HepG2 (cell line): ENCODE results near the gene PHB1. TPM values are rescaled to one million over a fixed set of nuclear protein-coding genes. Genes with fewer than 3 reads are reported as not detected.

Source experiments
- ATAD3A ChIP-seq: sonication (generic); formaldehyde crosslinking; IDR thresholded peaks from 2 replicates; pipeline ENCODE4 v1.4.0; 2020; ENCODE audit warnings: missing genetic modification reagents
- DNMT3B ChIP-seq: conservative IDR thresholded peaks from 2 replicates; pipeline ENCODE4 v1.6.1; 2016; ENCODE audit warnings: missing biosample characterization, control low read depth
- DPF2 ChIP-seq: sonication (generic); formaldehyde crosslinking; IDR thresholded peaks from 2 replicates; pipeline ENCODE4 v1.4.0; 2020; ENCODE audit warnings: mild to moderate bottlenecking, low read depth, missing genetic modification reagents, borderline replicate concordance
- IRX3 ChIP-seq: sonication (generic); formaldehyde crosslinking; IDR thresholded peaks from 2 replicates; pipeline ENCODE4 v1.8.1; 2023; ENCODE audit warnings: mild to moderate bottlenecking, low read depth, missing genetic modification reagents, borderline replicate concordance
- JUN ChIP-seq: sonication (generic); formaldehyde crosslinking; IDR thresholded peaks from 2 replicates; pipeline ENCODE4 v1.4.0; 2020; ENCODE audit warnings: mild to moderate bottlenecking, missing genetic modification reagents
- KAT7 ChIP-seq: IDR thresholded peaks from 2 replicates; pipeline ENCODE4 v1.6.1; 2018; ENCODE audit warnings: borderline replicate concordance, missing compliant biosample characterization
- KMT2B ChIP-seq: IDR thresholded peaks from 2 replicates; pipeline ENCODE4 v1.6.1; 2016; ENCODE audit warnings: missing genetic modification reagents, missing compliant biosample characterization
- LCORL ChIP-seq, 2 experiments: fragments of 450-650 bp in 1 of 2; sonication (generic) in 1 of 2; formaldehyde crosslinking in 1 of 2; IDR thresholded peaks; 2 replicates each; pipeline versions ENCODE4 v1.5.0 to v1.6.1; 2017 to 2020; ENCODE audit warnings: antibody characterized with exemption in 1 of 2, missing genetic modification reagents in 1 of 2
- MAF1 ChIP-seq: sonication (generic); formaldehyde crosslinking; IDR thresholded peaks from 2 replicates; pipeline ENCODE4 v1.5.0; 2020; ENCODE audit warnings: missing genetic modification reagents, borderline replicate concordance
- RELA ChIP-seq: sonication (generic); formaldehyde crosslinking; IDR thresholded peaks from 2 replicates; pipeline ENCODE4 v1.4.0; 2020; ENCODE audit warnings: missing genetic modification reagents
- SRSF1 ChIP-seq: fragments of 200-400 bp; formaldehyde crosslinking; optimal IDR thresholded peaks from 2 replicates; pipeline ENCODE3; 2017; ENCODE audit warnings: mild to moderate bottlenecking, low read depth, low read length, moderate library complexity
- TARDBP ChIP-seq: sonication (generic); formaldehyde crosslinking; IDR thresholded peaks from 2 replicates; pipeline ENCODE4 v1.8.0; 2022; ENCODE audit warnings: mild to moderate bottlenecking, missing genetic modification reagents
- ZNF143 ChIP-seq: sonication (generic); formaldehyde crosslinking; IDR thresholded peaks from 2 replicates; pipeline ENCODE4 v1.4.0; 2020; ENCODE audit warnings: missing genetic modification reagents
- ZNF20 ChIP-seq: sonication (generic); formaldehyde crosslinking; IDR thresholded peaks from 2 replicates; pipeline ENCODE4 v1.4.0; 2020; ENCODE audit warnings: mild to moderate bottlenecking, moderate library complexity, missing genetic modification reagents
- ZNF333 ChIP-seq: sonication (generic); formaldehyde crosslinking; IDR thresholded peaks from 2 replicates; pipeline ENCODE4 v1.4.0; 2020; ENCODE audit warnings: mild to moderate bottlenecking, missing genetic modification reagents, borderline replicate concordance
- ZNF337 ChIP-seq: sonication (generic); formaldehyde crosslinking; IDR thresholded peaks from 2 replicates; pipeline ENCODE4 v1.5.1; 2020; ENCODE audit warnings: missing genetic modification reagents, low read depth, mild to moderate bottlenecking, borderline replicate concordance
- ZNF556 ChIP-seq: sonication (generic); formaldehyde crosslinking; IDR thresholded peaks from 2 replicates; pipeline ENCODE4 v1.4.0; 2020; ENCODE audit warnings: mild to moderate bottlenecking, missing genetic modification reagents, borderline replicate concordance
- polyA plus RNA-seq, 8 experiments: library from polyadenylated mRNA; depleted of rRNA in 3 of 8; stranded (reverse) in 7 of 8; unstranded in 1 of 8; fragments of >200 nt; fragmentation: Illumina TruSeq in 4 of 8; extraction: Trizol in 4 of 8; gene quantifications; 2 replicates each; pipeline versions ENCODE4 v1.2.1 to v1.2.3, GENCODE V29; 2011 to 2016; ENCODE audit warnings: low read depth in 4 of 8, missing spikeins in 1 of 8, mixed read lengths in 1 of 8; ENCODE audit not compliant: insufficient read depth in 1 of 8
- total RNA-seq, 5 experiments: library from RNA; depleted of rRNA; stranded (reverse); fragments of >200 nt; fragmentation: Illumina TruSeq; extraction: Trizol; gene quantifications; 2 replicates each; pipeline ENCODE4 v1.2.3, GENCODE V29; 2016; ENCODE audit warnings: low read depth in 1 of 5
- TF ChIP-seq, protein P1 (sequence below): IDR thresholded peaks from 2 replicates; pipeline ENCODE4 v1.6.1; 2012; ENCODE audit warnings: low read depth, low read length, improper control_type of control experiment
- TF ChIP-seq, protein P2 (sequence below): sonication (generic); formaldehyde crosslinking; conservative IDR thresholded peaks from 2 replicates; pipeline ENCODE4 v1.8.0; 2022; ENCODE audit warnings: missing genetic modification reagents
- TF ChIP-seq, protein P3 (sequence below): sonication (generic); formaldehyde crosslinking; IDR thresholded peaks from 2 replicates; pipeline ENCODE4 v1.4.0; 2020; ENCODE audit warnings: missing genetic modification reagents
- TF ChIP-seq, protein P4 (sequence below): sonication (generic); formaldehyde crosslinking; IDR thresholded peaks from 2 replicates; pipeline ENCODE4 v1.4.0; 2020; ENCODE audit warnings: missing genetic modification reagents, borderline replicate concordance

Gene PHB1
- total and polyA plus RNA-seq, 2 of the 13 experiments (the other 11 are each of a cell fraction or from before 2014, with no cell fraction given) = 515 to 688 TPM

DNA sequence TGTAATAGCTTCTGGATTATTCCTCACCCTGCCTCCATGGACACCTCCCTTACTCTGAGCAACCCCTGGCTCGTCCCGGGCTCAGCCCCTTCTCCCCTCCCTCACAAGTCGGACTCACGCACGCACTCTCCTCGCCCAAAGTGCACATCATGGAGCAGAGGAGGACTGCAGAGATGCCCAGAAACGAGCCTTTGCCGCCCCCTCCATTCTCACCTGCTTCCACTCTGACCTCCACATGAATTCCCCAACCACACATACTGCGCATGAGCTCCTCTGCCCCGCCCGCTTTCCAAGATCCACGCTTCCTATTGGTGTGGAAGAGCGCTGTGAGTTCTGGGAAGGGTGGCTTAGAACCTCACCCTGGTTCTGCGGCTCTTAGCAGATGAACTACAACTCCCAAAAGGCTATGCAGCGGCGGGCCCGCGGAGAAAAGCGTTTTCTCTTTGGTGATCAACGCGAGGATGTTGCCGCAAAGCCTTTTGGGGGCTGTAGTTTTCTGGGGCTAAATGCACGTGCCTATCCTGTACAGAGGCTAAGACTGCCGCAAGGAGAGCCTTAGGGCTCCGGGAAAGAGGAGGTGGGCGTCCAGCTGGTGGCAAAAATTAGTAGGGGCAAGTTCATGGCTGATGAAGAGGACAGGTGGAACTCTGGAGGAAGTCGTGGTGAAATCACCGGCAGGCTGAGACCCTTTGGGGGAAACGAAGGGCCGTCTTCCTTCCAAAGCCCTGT lies at the start of gene PHB1 (continued):
- TF ChIP-seq, protein P1, sequence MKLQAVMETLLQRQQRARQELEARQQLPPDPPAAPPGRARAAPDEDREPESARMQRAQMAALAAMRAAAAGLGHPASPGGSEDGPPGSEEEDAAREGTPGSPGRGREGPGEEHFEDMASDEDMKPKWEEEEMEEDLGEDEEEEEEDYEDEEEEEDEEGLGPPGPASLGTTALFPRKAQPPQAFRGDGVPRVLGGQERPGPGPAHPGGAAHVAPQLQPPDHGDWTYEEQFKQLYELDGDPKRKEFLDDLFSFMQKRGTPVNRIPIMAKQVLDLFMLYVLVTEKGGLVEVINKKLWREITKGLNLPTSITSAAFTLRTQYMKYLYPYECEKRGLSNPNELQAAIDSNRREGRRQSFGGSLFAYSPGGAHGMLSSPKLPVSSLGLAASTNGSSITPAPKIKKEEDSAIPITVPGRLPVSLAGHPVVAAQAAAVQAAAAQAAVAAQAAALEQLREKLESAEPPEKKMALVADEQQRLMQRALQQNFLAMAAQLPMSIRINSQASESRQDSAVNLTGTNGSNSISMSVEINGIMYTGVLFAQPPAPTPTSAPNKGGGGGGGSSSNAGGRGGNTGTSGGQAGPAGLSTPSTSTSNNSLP = no peak
- TF ChIP-seq RELA (CRISPR knock-in tag) = no peak
- TF ChIP-seq, protein P2, sequence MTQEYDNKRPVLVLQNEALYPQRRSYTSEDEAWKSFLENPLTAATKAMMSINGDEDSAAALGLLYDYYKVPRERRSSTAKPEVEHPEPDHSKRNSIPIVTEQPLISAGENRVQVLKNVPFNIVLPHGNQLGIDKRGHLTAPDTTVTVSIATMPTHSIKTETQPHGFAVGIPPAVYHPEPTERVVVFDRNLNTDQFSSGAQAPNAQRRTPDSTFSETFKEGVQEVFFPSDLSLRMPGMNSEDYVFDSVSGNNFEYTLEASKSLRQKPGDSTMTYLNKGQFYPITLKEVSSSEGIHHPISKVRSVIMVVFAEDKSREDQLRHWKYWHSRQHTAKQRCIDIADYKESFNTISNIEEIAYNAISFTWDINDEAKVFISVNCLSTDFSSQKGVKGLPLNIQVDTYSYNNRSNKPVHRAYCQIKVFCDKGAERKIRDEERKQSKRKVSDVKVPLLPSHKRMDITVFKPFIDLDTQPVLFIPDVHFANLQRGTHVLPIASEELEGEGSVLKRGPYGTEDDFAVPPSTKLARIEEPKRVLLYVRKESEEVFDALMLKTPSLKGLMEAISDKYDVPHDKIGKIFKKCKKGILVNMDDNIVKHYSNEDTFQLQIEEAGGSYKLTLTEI (CRISPR knock-in tag) = no peak
- no peak for TF ChIP-seq IRX3 (CRISPR knock-in tag)
- peak; percentile 94; the same call in 1 of the 2 replicates for TF ChIP-seq TARDBP (CRISPR knock-in tag)
- TF ChIP-seq, protein P3, sequence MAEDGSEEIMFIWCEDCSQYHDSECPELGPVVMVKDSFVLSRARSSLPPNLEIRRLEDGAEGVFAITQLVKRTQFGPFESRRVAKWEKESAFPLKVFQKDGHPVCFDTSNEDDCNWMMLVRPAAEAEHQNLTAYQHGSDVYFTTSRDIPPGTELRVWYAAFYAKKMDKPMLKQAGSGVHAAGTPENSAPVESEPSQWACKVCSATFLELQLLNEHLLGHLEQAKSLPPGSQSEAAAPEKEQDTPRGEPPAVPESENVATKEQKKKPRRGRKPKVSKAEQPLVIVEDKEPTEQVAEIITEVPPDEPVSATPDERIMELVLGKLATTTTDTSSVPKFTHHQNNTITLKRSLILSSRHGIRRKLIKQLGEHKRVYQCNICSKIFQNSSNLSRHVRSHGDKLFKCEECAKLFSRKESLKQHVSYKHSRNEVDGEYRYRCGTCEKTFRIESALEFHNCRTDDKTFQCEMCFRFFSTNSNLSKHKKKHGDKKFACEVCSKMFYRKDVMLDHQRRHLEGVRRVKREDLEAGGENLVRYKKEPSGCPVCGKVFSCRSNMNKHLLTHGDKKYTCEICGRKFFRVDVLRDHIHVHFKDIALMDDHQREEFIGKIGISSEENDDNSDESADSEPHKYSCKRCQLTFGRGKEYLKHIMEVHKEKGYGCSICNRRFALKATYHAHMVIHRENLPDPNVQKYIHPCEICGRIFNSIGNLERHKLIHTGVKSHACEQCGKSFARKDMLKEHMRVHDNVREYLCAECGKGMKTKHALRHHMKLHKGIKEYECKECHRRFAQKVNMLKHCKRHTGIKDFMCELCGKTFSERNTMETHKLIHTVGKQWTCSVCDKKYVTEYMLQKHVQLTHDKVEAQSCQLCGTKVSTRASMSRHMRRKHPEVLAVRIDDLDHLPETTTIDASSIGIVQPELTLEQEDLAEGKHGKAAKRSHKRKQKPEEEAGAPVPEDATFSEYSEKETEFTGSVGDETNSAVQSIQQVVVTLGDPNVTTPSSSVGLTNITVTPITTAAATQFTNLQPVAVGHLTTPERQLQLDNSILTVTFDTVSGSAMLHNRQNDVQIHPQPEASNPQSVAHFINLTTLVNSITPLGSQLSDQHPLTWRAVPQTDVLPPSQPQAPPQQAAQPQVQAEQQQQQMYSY = no peak
- peak; percentile 86 for TF ChIP-seq KMT2B
- no peak for TF ChIP-seq ATAD3A (CRISPR knock-in tag)
- TF ChIP-seq JUN (CRISPR knock-in tag) = peak; percentile 63; the same call in 1 of the 2 replicates
- TF ChIP-seq, protein P4, sequence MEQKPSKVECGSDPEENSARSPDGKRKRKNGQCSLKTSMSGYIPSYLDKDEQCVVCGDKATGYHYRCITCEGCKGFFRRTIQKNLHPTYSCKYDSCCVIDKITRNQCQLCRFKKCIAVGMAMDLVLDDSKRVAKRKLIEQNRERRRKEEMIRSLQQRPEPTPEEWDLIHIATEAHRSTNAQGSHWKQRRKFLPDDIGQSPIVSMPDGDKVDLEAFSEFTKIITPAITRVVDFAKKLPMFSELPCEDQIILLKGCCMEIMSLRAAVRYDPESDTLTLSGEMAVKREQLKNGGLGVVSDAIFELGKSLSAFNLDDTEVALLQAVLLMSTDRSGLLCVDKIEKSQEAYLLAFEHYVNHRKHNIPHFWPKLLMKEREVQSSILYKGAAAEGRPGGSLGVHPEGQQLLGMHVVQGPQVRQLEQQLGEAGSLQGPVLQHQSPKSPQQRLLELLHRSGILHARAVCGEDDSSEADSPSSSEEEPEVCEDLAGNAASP (CRISPR knock-in tag) = no peak; the same call in 1 of the 2 replicates
- no peak for TF ChIP-seq KAT7 (CRISPR knock-in tag)
- 0 out of 2 replicates have a peak, but pooled peaks have one; percentile 47 for TF ChIP-seq ZNF333
- TF ChIP-seq DPF2 (CRISPR knock-in tag) = no peak
- no peak for TF ChIP-seq LCORL (IDR thresholded peaks at IDR 0.05)
- TF ChIP-seq LCORL (CRISPR knock-in tag; IDR thresholded peaks at IDR 0.05) = peak; percentile 68
- peak; percentile 60; the same call in 1 of the 2 replicates for TF ChIP-seq ZNF556 (CRISPR knock-in tag)
- no peak; the same call in 1 of the 2 replicates for TF ChIP-seq DNMT3B
- peak; percentile 99 for TF ChIP-seq ZNF143
- TF ChIP-seq MAF1 (CRISPR knock-in tag) = 0 out of 2 replicates have a peak, but pooled peaks have one; percentile 2
- TF ChIP-seq SRSF1 = peak; percentile 55
- TF ChIP-seq ZNF20 (CRISPR knock-in tag) = no peak
- TF ChIP-seq ZNF337 (CRISPR knock-in tag) = peak; percentile 95; the same call in 1 of the 2 replicates
